HepG2 (cell line): ENCODE results near the gene NSD1. TPM values are rescaled to one million over a fixed set of nuclear protein-coding genes. Genes with fewer than 3 reads are reported as not detected.

ENCODE experiments used
- AGO2 ChIP-seq: fragments of 200-400 bp; formaldehyde crosslinking; optimal IDR thresholded peaks from 2 replicates; pipeline ENCODE3; 2017; ENCODE audit warnings: mild to moderate bottlenecking, low read depth, low read length, moderate library complexity
- BRCA1 ChIP-seq: sonication (generic); formaldehyde crosslinking; IDR thresholded peaks from 2 replicates; pipeline ENCODE4 v1.4.0; 2020; ENCODE audit warnings: missing genetic modification reagents
- CEBPG ChIP-seq: IDR thresholded peaks from 2 replicates; pipeline ENCODE4 v1.6.1; 2016
- E2F2 ChIP-seq: sonication (generic); formaldehyde crosslinking; IDR thresholded peaks from 2 replicates; pipeline ENCODE4 v1.4.0; 2020; ENCODE audit warnings: missing genetic modification reagents, borderline replicate concordance
- ESRRA ChIP-seq: sonication (generic); formaldehyde crosslinking; IDR thresholded peaks from 2 replicates; pipeline ENCODE4 v1.5.1; 2020; ENCODE audit warnings: mild to moderate bottlenecking, low read depth, missing genetic modification reagents
- ETV6 ChIP-seq: sonication (generic); formaldehyde crosslinking; conservative IDR thresholded peaks from 2 replicates; pipeline ENCODE4 v1.4.0; 2020; ENCODE audit warnings: missing genetic modification reagents
- FOXA1 ChIP-seq, 2 experiments: fragments of 450-650 bp in 1 of 2; sonication (generic) in 1 of 2; formaldehyde crosslinking in 1 of 2; IDR thresholded peaks; 2 replicates each; pipeline versions ENCODE4 v1.4.0 to v1.6.1; 2016 to 2020; ENCODE audit warnings: missing genetic modification reagents in 1 of 2
- HIC2 ChIP-seq: sonication (generic); formaldehyde crosslinking; IDR thresholded peaks from 2 replicates; pipeline ENCODE4 v1.9.0; 2022; ENCODE audit warnings: low read depth, missing genetic modification reagents
- HNRNPUL1 ChIP-seq: fragments of 200-400 bp; formaldehyde crosslinking; IDR thresholded peaks from 2 replicates; pipeline ENCODE4 v1.6.1; 2017; ENCODE audit warnings: low read depth, mild to moderate bottlenecking, low read length, moderate library complexity
- JUNB ChIP-seq: sonication (generic); formaldehyde crosslinking; IDR thresholded peaks from 2 replicates; pipeline ENCODE4 v1.8.0; 2022; ENCODE audit warnings: missing genetic modification reagents, mild to moderate bottlenecking, borderline replicate concordance
- MYPOP ChIP-seq: sonication (generic); formaldehyde crosslinking; IDR thresholded peaks from 2 replicates; pipeline ENCODE4 v1.8.1; 2023; ENCODE audit warnings: mild to moderate bottlenecking, moderate library complexity, missing genetic modification reagents
- NFRKB ChIP-seq: fragments of 450-650 bp; IDR thresholded peaks from 2 replicates; pipeline ENCODE4 v1.6.1; 2017
- POLR2A ChIP-seq, 2 experiments: IDR thresholded peaks; 2 replicates each; pipeline ENCODE4 v1.6.1; 2011; ENCODE audit warnings: low read depth in 2 of 2, low read length in 2 of 2, mild to moderate bottlenecking in 1 of 2, moderate library complexity in 1 of 2; ENCODE audit not compliant: insufficient read depth in 1 of 2
- SMAD3 ChIP-seq: sonication (generic); formaldehyde crosslinking; IDR thresholded peaks from 2 replicates; pipeline ENCODE4 v1.4.0; 2020; ENCODE audit warnings: missing genetic modification reagents
- ZBTB38 ChIP-seq: sonication (generic); formaldehyde crosslinking; IDR thresholded peaks from 2 replicates; pipeline ENCODE4 v1.5.1; 2020; ENCODE audit warnings: mild to moderate bottlenecking, missing genetic modification reagents
- ZFP91 ChIP-seq: sonication (generic); formaldehyde crosslinking; IDR thresholded peaks from 2 replicates; pipeline ENCODE4 v1.9.0; 2022; ENCODE audit warnings: missing genetic modification reagents, mild to moderate bottlenecking, borderline replicate concordance
- ZFY ChIP-seq: sonication (generic); formaldehyde crosslinking; IDR thresholded peaks from 2 replicates; pipeline ENCODE4 v1.4.0; 2020; ENCODE audit warnings: missing genetic modification reagents
- ZNF547 ChIP-seq: sonication (generic); formaldehyde crosslinking; IDR thresholded peaks from 2 replicates; pipeline ENCODE4 v1.5.1; 2020; ENCODE audit warnings: mild to moderate bottlenecking, missing genetic modification reagents
- ZNF614 ChIP-seq: IDR thresholded peaks from 2 replicates; pipeline ENCODE4 v1.6.1; 2018; ENCODE audit warnings: missing biosample characterization, missing genetic modification reagents, inconsistent platforms, borderline replicate concordance
- ZNF619 ChIP-seq: sonication (generic); formaldehyde crosslinking; IDR thresholded peaks from 2 replicates; pipeline ENCODE4 v1.4.0; 2020; ENCODE audit warnings: mild to moderate bottlenecking, missing genetic modification reagents
- ZNF772 ChIP-seq: sonication (generic); formaldehyde crosslinking; IDR thresholded peaks from 2 replicates; pipeline ENCODE4 v1.5.0; 2020; ENCODE audit warnings: mild to moderate bottlenecking, missing genetic modification reagents
- ZSCAN21 ChIP-seq: sonication (generic); formaldehyde crosslinking; IDR thresholded peaks from 2 replicates; pipeline ENCODE4 v1.8.0; 2022; ENCODE audit warnings: mild to moderate bottlenecking, missing genetic modification reagents, moderate library complexity, borderline replicate concordance
- ZSCAN9 ChIP-seq: IDR thresholded peaks from 2 replicates; pipeline ENCODE4 v1.6.1; 2016; ENCODE audit warnings: borderline replicate concordance
- polyA plus RNA-seq, 8 experiments: library from polyadenylated mRNA; depleted of rRNA in 3 of 8; stranded (reverse) in 7 of 8; unstranded in 1 of 8; fragments of >200 nt; fragmentation: Illumina TruSeq in 4 of 8; extraction: Trizol in 4 of 8; gene quantifications; 2 replicates each; pipeline versions ENCODE4 v1.2.1 to v1.2.3, GENCODE V29; 2011 to 2016; ENCODE audit warnings: low read depth in 4 of 8, missing spikeins in 1 of 8, mixed read lengths in 1 of 8; ENCODE audit not compliant: insufficient read depth in 1 of 8
- total RNA-seq, 5 experiments: library from RNA; depleted of rRNA; stranded (reverse); fragments of >200 nt; fragmentation: Illumina TruSeq; extraction: Trizol; gene quantifications; 2 replicates each; pipeline ENCODE4 v1.2.3, GENCODE V29; 2016; ENCODE audit warnings: low read depth in 1 of 5

Gene NSD1
- total and polyA plus RNA-seq, 2 of the 13 experiments (the other 11 are each of a cell fraction or from before 2014, with no cell fraction given), result 0.01 to 0.09 TPM

- TF ChIP-seq E2F2 (CRISPR knock-in tag) (peak; percentile 83), ZFY (CRISPR knock-in tag) (peak; percentile 88), HNRNPUL1 (peak; percentile 100), ZNF772 (CRISPR knock-in tag) (peak; percentile 87), ZBTB38 (CRISPR knock-in tag) (peak; percentile 92), ZNF614 (CRISPR knock-in tag) (peak; percentile 83; the same call in 1 of the 2 replicates), JUNB (CRISPR knock-in tag) (peak; percentile 20; the same call in 1 of the 2 replicates), FOXA1 (IDR thresholded peaks at IDR 0.05) (no peak), FOXA1 (CRISPR knock-in tag; IDR thresholded peaks at IDR 0.05) (peak; percentile 31; the same call in 1 of the 2 replicates), SMAD3 (CRISPR knock-in tag) (no peak; the same call in 1 of the 2 replicates), ZSCAN9 (CRISPR knock-in tag) (0 out of 2 replicates have a peak, but pooled peaks have one; percentile 63), ZSCAN21 (CRISPR knock-in tag) (peak; percentile 80; the same call in 1 of the 2 replicates), POLR2A (IDR thresholded peaks at IDR 0.05; ENCODE audit: insufficient read depth in 1 of 2, low read depth in 2 of 2, low read length in 2 of 2) (peak in 1 of 2 experiments; percentile 89; a peak in 2 of 4 replicates), ZNF547 (CRISPR knock-in tag) (peak; percentile 16; the same call in 1 of the 2 replicates), ESRRA (peak; percentile 78; the same call in 1 of the 2 replicates), AGO2 (no peak), BRCA1 (CRISPR knock-in tag) (peak; percentile 58; the same call in 1 of the 2 replicates), CEBPG (CRISPR knock-in tag) (peak; percentile 33; the same call in 1 of the 2 replicates), ETV6 (CRISPR knock-in tag) (peak; percentile 74), ZNF619 (no peak), NFRKB (no peak), HIC2 (CRISPR knock-in tag) (peak; percentile 75), MYPOP (peak; percentile 77), ZFP91 (CRISPR knock-in tag) (peak; percentile 72)
Measured at GRCh38 chr5:177086654-177087397, 46.7 kb upstream of the NSD1 start, which contains the start of gene FGFR4 (continued).
